ENCODE results near the gene LRTM1. TPM values are rescaled to one million over a fixed set of nuclear protein-coding genes. Genes with fewer than 3 reads are reported as not detected.

LRTM1 gene
- total RNA-seq, 4 donors from 2014 or later = not detected

DNA sequence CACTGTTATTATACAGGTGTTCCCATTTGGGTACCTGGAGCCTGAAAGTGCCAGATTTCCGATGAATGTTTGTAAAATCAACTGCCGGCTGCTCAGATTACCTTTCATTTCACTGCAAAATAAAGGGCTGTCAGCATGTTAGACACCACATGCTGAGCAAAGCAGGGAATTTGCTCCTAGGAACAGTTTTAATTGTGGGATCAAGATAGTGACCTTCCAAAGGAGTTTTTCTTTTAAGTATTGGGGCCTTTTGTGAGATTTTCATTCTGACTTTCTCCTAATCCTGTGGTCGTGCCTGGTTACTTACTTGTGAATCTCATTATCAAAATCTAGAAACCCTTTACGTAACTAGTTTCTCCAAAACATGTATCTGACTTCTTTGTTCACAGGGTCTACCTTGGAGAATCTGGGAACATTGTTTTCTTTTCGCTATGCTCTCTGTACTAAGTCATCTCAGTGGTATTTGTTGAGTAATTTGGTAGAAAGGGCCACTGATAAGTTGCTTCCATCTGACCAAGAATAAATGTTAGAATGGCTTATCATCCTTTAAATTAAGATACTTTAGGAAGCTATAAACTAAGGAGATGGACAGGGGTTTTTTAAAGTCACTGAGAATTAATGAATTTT lies 40.8 kb upstream of the LRTM1 start:
- no peak for TF ChIP-seq POLR2AphosphoS5 (IDR thresholded peaks at IDR 0.05)
- TF ChIP-seq POLR2A (IDR thresholded peaks at IDR 0.05) = no peak
- TF ChIP-seq, protein P1, sequence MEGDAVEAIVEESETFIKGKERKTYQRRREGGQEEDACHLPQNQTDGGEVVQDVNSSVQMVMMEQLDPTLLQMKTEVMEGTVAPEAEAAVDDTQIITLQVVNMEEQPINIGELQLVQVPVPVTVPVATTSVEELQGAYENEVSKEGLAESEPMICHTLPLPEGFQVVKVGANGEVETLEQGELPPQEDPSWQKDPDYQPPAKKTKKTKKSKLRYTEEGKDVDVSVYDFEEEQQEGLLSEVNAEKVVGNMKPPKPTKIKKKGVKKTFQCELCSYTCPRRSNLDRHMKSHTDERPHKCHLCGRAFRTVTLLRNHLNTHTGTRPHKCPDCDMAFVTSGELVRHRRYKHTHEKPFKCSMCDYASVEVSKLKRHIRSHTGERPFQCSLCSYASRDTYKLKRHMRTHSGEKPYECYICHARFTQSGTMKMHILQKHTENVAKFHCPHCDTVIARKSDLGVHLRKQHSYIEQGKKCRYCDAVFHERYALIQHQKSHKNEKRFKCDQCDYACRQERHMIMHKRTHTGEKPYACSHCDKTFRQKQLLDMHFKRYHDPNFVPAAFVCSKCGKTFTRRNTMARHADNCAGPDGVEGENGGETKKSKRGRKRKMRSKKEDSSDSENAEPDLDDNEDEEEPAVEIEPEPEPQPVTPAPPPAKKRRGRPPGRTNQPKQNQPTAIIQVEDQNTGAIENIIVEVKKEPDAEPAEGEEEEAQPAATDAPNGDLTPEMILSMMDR (IDR thresholded peaks at IDR 0.05) = no peak
- no peak for DNase-seq
- H3K36me3 ChIP-seq = no peaks in the 10 kb centered on the region
- H3K4me1 ChIP-seq = peaks cover 0 to 15% (median 2%) of the 10 kb centered on the region in 4 donors
- 84 to 86% methylated on average over 3 to 5 of the region's 5 CpGs for whole genome bisulfite sequencing, 2 donors (ENCODE audit: low coverage in 1 of 2)
- intact Hi-C loops (cut with DNase I; ENCODE audit: low total_unique reads) = no loop called here
- in situ Hi-C loops (cut with MboI; ENCODE audit: low pct_ligation_motif_present in 1 of 4, low pct_unique_long_range_greater_than_20kb in 1 of 4, low sequenced_read_pairs in 3 of 4) = no loop called here
- H3K9me3 ChIP-seq = no peaks in the 10 kb centered on the region
- H3K27me3 ChIP-seq = no peaks in the 10 kb centered on the region
- no peak overlapping the region for H3K4me3 ChIP-seq
- no peak overlapping the region for H3K27ac ChIP-seq

DNA sequence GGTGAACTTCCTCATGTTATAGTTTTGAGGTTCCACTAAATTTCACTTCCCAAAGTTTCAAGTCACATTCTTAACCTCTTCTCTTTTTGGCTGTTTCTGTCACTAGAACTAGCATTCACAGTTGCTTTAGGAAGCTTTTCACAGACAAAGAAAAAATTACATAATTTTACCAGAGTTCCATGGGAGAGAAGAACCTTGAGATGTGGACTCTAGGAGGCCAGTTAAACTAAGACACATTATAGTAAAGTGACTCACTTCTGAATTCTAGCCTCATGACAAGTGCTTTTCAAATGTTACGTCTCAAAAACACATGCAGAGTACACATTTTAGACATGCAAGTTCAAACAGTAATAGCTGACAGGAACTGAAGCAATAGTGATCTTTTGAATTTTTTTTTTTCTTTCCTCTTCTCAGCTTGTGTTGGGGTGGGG lies 39.9 kb upstream of the LRTM1 start:
- no peak for DNase-seq
- H3K27ac ChIP-seq = no peak overlapping the region
- no peaks in the 10 kb centered on the region for H3K9me3 ChIP-seq
- WGBS, 2 donors (ENCODE audit: low coverage in 1 of 2) = 74 to 75% methylated on average over 1 of the region's 1 CpG
- in situ Hi-C loops (cut with MboI; ENCODE audit: low pct_ligation_motif_present in 1 of 4, low pct_unique_long_range_greater_than_20kb in 1 of 4, low sequenced_read_pairs in 3 of 4) = no loop called here
- no peaks in the 10 kb centered on the region for H3K27me3 ChIP-seq
- TF ChIP-seq POLR2AphosphoS5 (IDR thresholded peaks at IDR 0.05) = no peak
- TF ChIP-seq, protein P1 (IDR thresholded peaks at IDR 0.05) = no peak
- no peak for TF ChIP-seq POLR2A (IDR thresholded peaks at IDR 0.05)
- no peak for TF ChIP-seq EP300 (IDR thresholded peaks at IDR 0.05; ENCODE audit: low read depth)
- H3K4me1 ChIP-seq = peaks cover 0 to 15% (median 2%) of the 10 kb centered on the region in 4 donors
- no peak overlapping the region for H3K4me3 ChIP-seq
- intact Hi-C loops (cut with DNase I; ENCODE audit: low total_unique reads) = no loop called here
- H3K36me3 ChIP-seq = no peaks in the 10 kb centered on the region

DNA sequence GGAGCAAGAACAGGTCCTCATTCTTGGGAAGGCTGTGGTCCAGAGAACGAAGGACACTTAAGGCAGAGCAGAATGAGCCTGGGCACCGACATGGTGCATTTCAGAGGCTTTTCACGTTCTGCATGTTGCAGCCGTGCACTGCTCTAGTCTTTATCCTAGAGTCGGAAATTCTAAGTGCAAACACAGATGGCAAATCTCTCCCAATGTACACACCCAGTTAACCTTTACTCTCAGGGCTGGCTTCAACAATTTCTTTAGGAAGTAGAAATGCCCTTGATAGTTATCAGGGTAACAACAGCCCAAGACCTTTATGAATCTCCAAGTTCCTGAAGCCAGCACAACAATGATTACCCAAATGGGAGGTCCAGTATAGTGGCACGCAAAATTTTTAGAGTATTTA lies 39.1 kb upstream of the LRTM1 start:
- peaks cover 0 to 15% (median 2%) of the 10 kb centered on the region in 4 donors for H3K4me1 ChIP-seq
- no peaks in the 10 kb centered on the region for H3K9me3 ChIP-seq
- intact Hi-C loops (cut with DNase I; ENCODE audit: low total_unique reads) (no loop called here), in situ Hi-C loops (cut with MboI; ENCODE audit: low pct_ligation_motif_present in 1 of 4, low pct_unique_long_range_greater_than_20kb in 1 of 4, low sequenced_read_pairs in 3 of 4) (no loop called here)
- 43 to 58% methylated on average over 3 to 6 of the region's 6 CpGs for WGBS, 2 donors (ENCODE audit: low coverage in 1 of 2)
- H3K27ac ChIP-seq = no peak overlapping the region
- H3K36me3 ChIP-seq = no peaks in the 10 kb centered on the region
- TF ChIP-seq, protein P1 (IDR thresholded peaks at IDR 0.05) = no peak
- TF ChIP-seq POLR2A (IDR thresholded peaks at IDR 0.05) (no peak), EP300 (IDR thresholded peaks at IDR 0.05; ENCODE audit: low read depth) (no peak), POLR2AphosphoS5 (IDR thresholded peaks at IDR 0.05) (no peak)
- no peak for DNase-seq
- H3K4me3 ChIP-seq = no peak overlapping the region
- H3K27me3 ChIP-seq = no peaks in the 10 kb centered on the region

DNA sequence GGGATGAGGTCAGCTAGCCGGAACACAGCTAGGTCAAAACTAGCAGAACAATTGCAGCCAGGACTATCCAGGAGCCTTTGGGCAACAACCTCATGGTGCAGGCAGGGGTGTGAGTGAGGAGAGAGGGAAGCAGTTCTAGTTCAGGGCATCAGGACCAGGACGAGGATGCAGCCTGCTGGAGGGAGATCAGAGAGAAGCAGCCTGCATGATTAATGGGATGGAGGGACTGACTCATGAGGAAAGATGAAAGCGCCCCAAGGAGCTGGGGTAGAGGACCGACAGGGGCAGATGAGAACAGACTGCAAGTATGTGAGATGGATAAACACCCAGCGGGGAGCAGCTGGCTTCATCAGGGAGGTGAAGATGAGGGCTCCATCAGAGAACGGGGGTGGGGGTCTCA lies 37.9 kb upstream of the LRTM1 start:
- no peak for TF ChIP-seq EP300 (IDR thresholded peaks at IDR 0.05; ENCODE audit: low read depth)
- no peak for TF ChIP-seq POLR2A (IDR thresholded peaks at IDR 0.05)
- TF ChIP-seq, protein P1 (IDR thresholded peaks at IDR 0.05) = no peak
- no peak for TF ChIP-seq POLR2AphosphoS5 (IDR thresholded peaks at IDR 0.05)
- no peak overlapping the region for H3K27ac ChIP-seq
- no peaks in the 10 kb centered on the region for H3K27me3 ChIP-seq
- H3K4me1 ChIP-seq = peaks cover 0 to 15% (median 2%) of the 10 kb centered on the region in 4 donors
- no peak for DNase-seq
- no peak overlapping the region for H3K4me3 ChIP-seq
- in situ Hi-C loops (cut with MboI; ENCODE audit: low pct_ligation_motif_present in 1 of 4, low pct_unique_long_range_greater_than_20kb in 1 of 4, low sequenced_read_pairs in 3 of 4) (no loop called here), intact Hi-C loops (cut with DNase I; ENCODE audit: low total_unique reads) (no loop called here)
- H3K36me3 ChIP-seq = no peaks in the 10 kb centered on the region
- 51 to 78% methylated on average over 5 to 6 of the region's 6 CpGs for WGBS, 2 donors (ENCODE audit: low coverage in 1 of 2)
- no peaks in the 10 kb centered on the region for H3K9me3 ChIP-seq
